Body of pancreas (tissue), 4 donors: ENCODE measurements around the gene RIIAD1.

Experiments
- POLR2A ChIP-seq, 3 donors: fragments of 450-650 bp; IDR thresholded peaks; one replicate each; pipeline ENCODE4 v1.6.1; 2016; ENCODE audit warnings: antibody characterized with exemption in 3 of 3, mild to moderate bottlenecking in 2 of 3
- TF ChIP-seq, protein P1 (sequence below), 7 experiments: fragments of 450-650 bp in 4 of 7; fragments of 200-600 bp in 3 of 7; sonication (generic) in 3 of 7; IDR thresholded peaks; one replicate each; pipeline ENCODE4 v1.5.1; 2016 to 2019; ENCODE audit warnings: antibody characterized with exemption in 7 of 7

DNA sequence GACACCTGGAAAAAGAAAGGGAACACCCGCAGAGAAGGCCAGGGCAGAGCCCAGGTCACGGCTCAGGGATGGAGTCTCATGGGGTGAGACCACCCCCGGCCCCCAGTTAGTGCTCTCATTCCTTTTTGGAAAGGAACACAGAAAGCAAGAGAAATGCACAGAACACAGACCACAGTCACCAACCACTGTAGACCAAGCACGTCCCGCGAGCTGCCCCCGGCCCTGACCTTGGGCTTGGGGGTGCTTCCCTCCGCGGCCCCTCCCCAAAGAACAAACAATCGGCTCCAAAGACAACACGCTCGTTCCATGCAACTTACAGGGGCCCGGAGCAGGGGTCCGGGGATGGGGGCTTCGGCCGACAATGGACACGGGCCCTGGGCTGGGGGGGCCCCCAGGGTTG is 17.5 kb upstream of the RIIAD1 start:
- TF ChIP-seq, protein P1, sequence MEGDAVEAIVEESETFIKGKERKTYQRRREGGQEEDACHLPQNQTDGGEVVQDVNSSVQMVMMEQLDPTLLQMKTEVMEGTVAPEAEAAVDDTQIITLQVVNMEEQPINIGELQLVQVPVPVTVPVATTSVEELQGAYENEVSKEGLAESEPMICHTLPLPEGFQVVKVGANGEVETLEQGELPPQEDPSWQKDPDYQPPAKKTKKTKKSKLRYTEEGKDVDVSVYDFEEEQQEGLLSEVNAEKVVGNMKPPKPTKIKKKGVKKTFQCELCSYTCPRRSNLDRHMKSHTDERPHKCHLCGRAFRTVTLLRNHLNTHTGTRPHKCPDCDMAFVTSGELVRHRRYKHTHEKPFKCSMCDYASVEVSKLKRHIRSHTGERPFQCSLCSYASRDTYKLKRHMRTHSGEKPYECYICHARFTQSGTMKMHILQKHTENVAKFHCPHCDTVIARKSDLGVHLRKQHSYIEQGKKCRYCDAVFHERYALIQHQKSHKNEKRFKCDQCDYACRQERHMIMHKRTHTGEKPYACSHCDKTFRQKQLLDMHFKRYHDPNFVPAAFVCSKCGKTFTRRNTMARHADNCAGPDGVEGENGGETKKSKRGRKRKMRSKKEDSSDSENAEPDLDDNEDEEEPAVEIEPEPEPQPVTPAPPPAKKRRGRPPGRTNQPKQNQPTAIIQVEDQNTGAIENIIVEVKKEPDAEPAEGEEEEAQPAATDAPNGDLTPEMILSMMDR (IDR thresholded peaks at IDR 0.05), result no peak
- TF ChIP-seq POLR2A (IDR thresholded peaks at IDR 0.05), result no peak
